NT2/D1 (cell line): ENCODE results near the gene FIS1.

Source experiments
- YY1 ChIP-seq: IDR thresholded peaks from 2 replicates; pipeline ENCODE4 v1.6.1; 2011; ENCODE audit not compliant: insufficient read length, insufficient read depth
- ZNF274 ChIP-seq: IDR thresholded peaks from 2 replicates; pipeline ENCODE4 v1.6.1; 2011; ENCODE audit warnings: mild to moderate bottlenecking, low read depth, low read length

DNA sequence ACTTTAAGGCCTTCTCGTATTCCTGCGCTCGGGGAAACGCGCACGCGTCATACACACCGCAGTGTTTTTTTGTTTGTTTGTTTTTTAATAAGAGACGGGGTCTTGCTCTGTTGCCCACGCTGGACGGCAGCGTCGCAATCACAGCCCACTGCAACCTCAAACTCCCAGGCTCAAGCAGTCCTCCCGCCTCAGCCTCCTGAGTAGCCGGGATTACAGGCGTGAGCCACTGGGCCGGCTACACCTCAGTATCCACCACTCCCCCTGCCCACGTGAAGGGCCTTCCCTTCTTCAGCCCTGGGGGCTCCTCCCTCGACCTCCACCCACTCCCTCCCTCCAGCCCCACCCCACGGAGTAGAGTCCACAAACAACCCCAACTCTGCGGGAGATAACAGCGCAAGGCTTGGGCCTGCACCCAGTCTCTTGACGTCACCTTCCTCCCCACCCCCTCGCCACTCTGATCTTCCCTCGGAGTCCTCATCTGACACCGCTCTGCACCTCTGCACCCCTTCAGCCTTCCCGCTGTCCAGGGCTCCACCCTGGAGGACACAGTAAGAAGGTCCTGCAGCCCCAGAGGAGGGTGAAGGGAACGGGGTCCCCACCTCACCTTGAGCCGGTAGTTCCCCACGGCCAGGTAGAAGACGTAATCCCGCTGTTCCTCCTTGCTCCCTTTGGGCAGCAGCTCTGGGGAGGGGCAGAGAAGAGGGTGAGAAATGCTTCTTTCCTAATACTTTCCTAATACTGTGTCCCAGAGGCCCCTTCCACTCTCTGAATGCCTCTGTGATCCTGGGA, 4.5 kb downstream of the FIS1 start:
- TF ChIP-seq ZNF274 = no peak
- no peak for TF ChIP-seq YY1
